Brain pericyte (primary cell): ENCODE data around the gene OS9.

ENCODE experiments used
- DNase-seq: peaks from one replicate; pipeline ENCODE4 v3.0.0-alpha.2; 2012; ENCODE audit warnings: low read depth, low spot score

Gene OS9

GRCh38 chr12:57723630-57723962, 29.7 kb downstream of the OS9 start:
- DNase-seq = no peak

GRCh38 chr12:57724003-57724935, 30.3 kb downstream of the OS9 start:
- no peak for DNase-seq

GRCh38 chr12:57724936-57725740, 31.2 kb downstream of the OS9 start:
- no peak for DNase-seq

GRCh38 chr12:57725851-57726150, 31.9 kb downstream of the OS9 start:
- no peak for DNase-seq

- DNase-seq = no peak
These were observed 32.4 kb downstream of the OS9 start for GRCh38 chr12:57726151-57726883.

GRCh38 chr12:57726884-57727757, 33.2 kb downstream of the OS9 start:
- no peak for DNase-seq

- DNase-seq = no peak
These were observed 33.9 kb downstream of the OS9 start for GRCh38 chr12:57727758-57728395.

GRCh38 chr12:57729321-57729844, 35.5 kb downstream of the OS9 start:
- DNase-seq = no peak

GRCh38 chr12:57730336-57731067, 36.6 kb downstream of the OS9 start:
- DNase-seq = no peak

- DNase-seq = no peak
These were observed 37.6 kb downstream of the OS9 start for GRCh38 chr12:57731411-57732080.

- DNase-seq = no peak
These were observed 38.3 kb downstream of the OS9 start for GRCh38 chr12:57732270-57732669.

GRCh38 chr12:57732726-57733593, 39.0 kb downstream of the OS9 start:
- no peak for DNase-seq

GRCh38 chr12:57733928-57734327, 40.0 kb downstream of the OS9 start:
- DNase-seq = no peak

GRCh38 chr12:57734591-57734990, 40.7 kb downstream of the OS9 start:
- no peak for DNase-seq

- DNase-seq = no peak
These were observed 41.4 kb downstream of the OS9 start for GRCh38 chr12:57735198-57735855.

GRCh38 chr12:57735952-57736740, 42.2 kb downstream of the OS9 start:
- no peak for DNase-seq
